Psoas muscle (tissue), 8 donors: Measurements from ENCODE around the gene C16orf87. TPM values are rescaled to one million over a fixed set of nuclear protein-coding genes. Genes with fewer than 3 reads are reported as not detected.
"Not testable (repeated sequence)": the region's sequence is repeated elsewhere in the genome, so short reads cannot be mapped to it uniquely, and the experiment has no call there.

Experiments used
- ATAC-seq, 4 donors: fragments of 200-7000 bp; cut with Tn5 transposase; one replicate each; pipeline ENCODE4 v1.9.1; 2020; ENCODE audit warnings: moderate library complexity in 3 of 4, mild to moderate bottlenecking in 2 of 4
- DNase-seq, 2 donors: peaks; one replicate each; pipeline ENCODE4 v3.0.0-alpha.2; 2020
- H3K27ac ChIP-seq: fragments of 200-600 bp; one replicate; pipeline ENCODE4 v1.8.0; 2022
- H3K27me3 ChIP-seq, 3 donors: fragments of 200-600 bp in 1 of 3; one replicate each; pipeline versions ENCODE4 v1.6.1 to v1.8.0; 2013 to 2022; ENCODE audit warnings: low read length in 2 of 3, mild to moderate bottlenecking in 2 of 3, moderate library complexity in 1 of 3; ENCODE audit not compliant: insufficient read depth in 3 of 3
- H3K36me3 ChIP-seq, 2 donors: fragments of 200-600 bp in 1 of 2; one replicate each; pipeline versions ENCODE4 v1.6.1 to v1.8.0; 2013 to 2022; ENCODE audit warnings: low read depth in 1 of 2, mild to moderate bottlenecking in 1 of 2, moderate library complexity in 1 of 2; ENCODE audit not compliant: insufficient read depth in 1 of 2
- H3K4me1 ChIP-seq: fragments of 200-600 bp; one replicate; pipeline ENCODE4 v1.8.0; 2022
- H3K4me3 ChIP-seq: fragments of 200-600 bp; one replicate; pipeline ENCODE4 v1.8.0; 2022; ENCODE audit warnings: mild to moderate bottlenecking
- H3K9me3 ChIP-seq: fragments of 200-600 bp; one replicate; pipeline ENCODE4 v1.8.0; 2022
- CTCF ChIP-seq: fragments of 200-600 bp; IDR thresholded peaks from one replicate; pipeline ENCODE4 v1.8.0; 2022; ENCODE audit warnings: antibody characterized with exemption
- WGBS, 3 donors: extraction: QIAGEN DNeasy Blood & Tissue Kit; methylation state at CpG; one replicate each; pipeline versions ENCODE4 v1.1.6 to v1.1.7; 2013; 5-methylcytosine and 5-hydroxymethylcytosine counted together
- intact Hi-C, 2 donors: fragments of 100-400 bp; cut with DNase I; formaldehyde crosslinking; loops; one replicate each; pipeline versions ENCODE4 v1.11.0 to v1.14.2; 2022
- polyA plus RNA-seq, 3 donors: library from polyadenylated mRNA; stranded (reverse); fragments of 200-250 nt; gene quantifications; one replicate each; pipeline ENCODE4 v1.2.3, GENCODE V29; 2013
- total RNA-seq, 4 donors: library from RNA; stranded (reverse); fragmentation: NEBNext Ultra II Directional in 2 of 4; extraction: Animal tissue kit (Norgen Biotek cat#: 25700) in 2 of 4; gene quantifications; one replicate each; pipeline versions ENCODE4 v1.2.1 to v1.2.4, GENCODE V29; 2021 to 2023
- donor health status: healthy with polysubstance abuse.
- donor health status: DM: no; HTN: no; CAD: no; lungs with moderate emphysema.
- donor health status: Bipolar disorder and iron deficiency.
- donor health status: healthy.
- donor health status: DM: yes; HTN: yes; CAD: no.
- donor health status: DM: no; HTN: no; CAD: no.
- donor health status: DM: no; HTN: no; CAD: no.
- donor health status: DM: yes; HTN: yes; CAD: no.

C16orf87 gene
- total and polyA plus RNA-seq, 7 donors = 5.8 to 29.4 (median 20.1) TPM

- H3K27me3 ChIP-seq = no peaks in the 10 kb centered on the region
- ATAC-seq (peak; percentile 95 to 98 (median 96)), DNase-seq (peak; percentile 76 to 89)
- peaks cover 14% of the 10 kb centered on the region for H3K9me3 ChIP-seq
- WGBS, 3 donors = 7 to 9% (median 8%) methylated on average over 38 to 43 of the region's 43 CpGs
- intact Hi-C loops = no loop called here
- H3K36me3 ChIP-seq = no peaks in the 10 kb centered on the region
- peak overlapping the region; percentile 76 for H3K4me3 ChIP-seq
- TF ChIP-seq CTCF = no peak
- peak overlapping the region; percentile 39 for H3K27ac ChIP-seq
- H3K4me1 ChIP-seq = peaks cover 2% of the 10 kb centered on the region
These were observed 41.2 kb downstream of the C16orf87 start for GRCh38 chr16:46789499-46790414.

GRCh38 chr16:46788891-46789474 is 42.0 kb downstream of the C16orf87 start:
- Histone ChIP-seq H3K36me3 (no peaks in the 10 kb centered on the region), H3K9me3 (peaks cover 6% of the 10 kb centered on the region), H3K4me3 (no peak overlapping the region), H3K27me3 (no peaks in the 10 kb centered on the region), H3K4me1 (peaks cover 2% of the 10 kb centered on the region), H3K27ac (no peak overlapping the region)
- WGBS, 3 donors = 73 to 78% (median 77%) methylated on average over 3 of the region's 3 CpGs
- DNase-seq (no peak), ATAC-seq (no peak)
- TF ChIP-seq CTCF = no peak
- intact Hi-C loops = no loop called here

GRCh38 chr16:46787909-46788308 is 43.1 kb downstream of the C16orf87 start:
- TF ChIP-seq CTCF = no peak
- 82 to 92% (median 88%) methylated on average over 1 of the region's 1 CpG for whole genome bisulfite sequencing, 3 donors
- no peaks in the 10 kb centered on the region for H3K36me3 ChIP-seq
- no peak overlapping the region for H3K4me3 ChIP-seq
- H3K4me1 ChIP-seq = peaks cover 2% of the 10 kb centered on the region
- ATAC-seq = no peak
- H3K27me3 ChIP-seq = no peaks in the 10 kb centered on the region
- no peak for DNase-seq
- no peak overlapping the region for H3K27ac ChIP-seq
- no peaks in the 10 kb centered on the region for H3K9me3 ChIP-seq
- intact Hi-C loops = no loop called here

- TF ChIP-seq CTCF = no peak
- ATAC-seq = no peak
- Histone ChIP-seq H3K27ac (no peak overlapping the region), H3K27me3 (no peaks in the 10 kb centered on the region), H3K9me3 (no peaks in the 10 kb centered on the region), H3K4me3 (no peak overlapping the region), H3K36me3 (no peaks in the 10 kb centered on the region), H3K4me1 (peaks cover 2% of the 10 kb centered on the region)
- 64 to 68% (median 68%) methylated on average over 3 of the region's 3 CpGs for WGBS, 3 donors
- intact Hi-C loops = no loop called here
- no peak for DNase-seq
These were observed 45.7 kb downstream of the C16orf87 start for GRCh38 chr16:46785076-46785845.

GRCh38 chr16:46784569-46784968 is 46.4 kb downstream of the C16orf87 start:
- H3K36me3 ChIP-seq, H3K4me3 ChIP-seq, intact Hi-C loops, H3K27me3 ChIP-seq, H3K9me3 ChIP-seq, H3K27ac ChIP-seq, DNase-seq, ATAC-seq, H3K4me1 ChIP-seq: not testable (repeated sequence)
- WGBS, 3 donors = 80 to 93% (median 83%) methylated on average over 2 of the region's 2 CpGs
